HG03432 (cell line): Measurements from ENCODE around the gene TAF9.
A peak's percentile ranks its signal among the peaks of the same experiment; 100 is the strongest.
"Not testable (repeated sequence)": the region's sequence is repeated elsewhere in the genome, so short reads cannot be mapped to it uniquely, and the experiment has no call there.

Experiments used
- ATAC-seq: cut with Tn5 transposase; IDR thresholded peaks from one replicate; pipeline ENCODE4 v1.9.1; 2021; ENCODE audit warnings: mild to moderate bottlenecking, moderate library complexity; ENCODE audit not compliant: unreplicated experiment

Gene TAF9

GRCh38 chr5:69369340-69370121, at the start of gene TAF9, which contains the start of the genes AK6 and RAD17:
TSS of gene TAF9 (minus strand) at chr5:69369520. CDS start at chr5:69365737, 3,783 bp downstream.
TSS of gene AK6 (minus strand) at chr5:69369520. CDS start at chr5:69369490, 30 bp downstream.
TSS of gene RAD17 (plus strand) at chr5:69369818. CDS start at chr5:69372209, 2,391 bp downstream.
- peak; percentile 94 for ATAC-seq

DNA sequence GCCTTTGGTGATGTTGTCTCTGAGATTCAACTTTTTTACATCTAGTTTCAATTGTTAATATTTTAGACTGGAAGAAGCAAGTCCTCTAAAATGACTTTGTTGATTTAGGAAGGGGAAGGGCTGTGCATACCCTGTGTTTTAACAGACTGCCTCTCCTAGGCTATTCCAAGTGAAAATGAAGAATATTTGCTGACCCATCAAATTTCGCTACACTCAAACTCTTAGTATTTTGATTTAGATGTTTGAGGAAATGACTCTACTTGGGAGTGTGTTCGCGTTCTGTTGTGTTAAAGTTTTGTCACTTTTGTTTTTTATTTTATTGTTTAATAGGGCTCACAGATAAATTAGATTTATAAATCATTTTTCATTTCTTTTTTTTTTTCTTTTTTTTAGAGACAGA, 49.2 kb upstream of the TAF9 start:
- no peak for ATAC-seq

DNA sequence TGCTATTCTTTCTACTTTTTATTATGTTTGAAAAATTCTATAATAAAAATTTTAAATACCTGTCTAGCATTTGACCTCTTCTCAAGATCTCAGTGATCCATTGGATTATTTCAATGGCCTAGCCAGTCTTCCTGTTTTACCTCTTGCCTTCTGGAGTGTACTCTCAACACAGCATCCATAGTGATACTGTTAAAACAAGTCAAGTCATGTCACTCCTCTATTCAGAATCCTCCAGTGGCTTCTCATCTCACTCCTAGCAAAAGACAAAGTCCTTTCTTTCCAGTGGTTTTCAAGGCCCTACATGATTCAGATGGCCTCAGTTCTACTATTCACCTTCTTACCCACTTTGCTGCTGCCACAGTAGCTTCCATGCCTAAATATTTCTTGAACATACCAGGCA, 47.4 kb upstream of the TAF9 start:
- ATAC-seq, result no peak

DNA sequence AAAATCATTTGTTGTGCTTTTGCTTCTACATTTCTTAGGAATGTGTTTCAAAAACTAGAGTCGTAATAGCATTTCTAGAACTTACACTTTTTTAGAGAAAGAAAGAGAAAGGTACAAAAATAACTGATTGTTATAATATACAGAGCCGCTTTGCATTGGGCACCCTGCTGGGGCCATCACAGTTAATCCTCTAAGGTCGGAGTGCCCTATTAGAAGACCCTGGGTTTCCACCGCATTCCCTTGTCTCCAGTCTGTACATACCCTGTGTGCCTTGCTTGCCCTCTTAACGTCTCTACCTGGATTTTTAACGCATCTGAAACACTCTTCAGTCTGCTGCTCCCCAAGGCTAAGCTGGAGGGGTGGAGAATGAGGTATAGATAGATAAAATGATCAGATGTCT, 46.9 kb upstream of the TAF9 start:
- no peak for ATAC-seq

GRCh38 chr5:69415584-69415958, 46.3 kb upstream of the TAF9 start:
- ATAC-seq, result no peak

DNA sequence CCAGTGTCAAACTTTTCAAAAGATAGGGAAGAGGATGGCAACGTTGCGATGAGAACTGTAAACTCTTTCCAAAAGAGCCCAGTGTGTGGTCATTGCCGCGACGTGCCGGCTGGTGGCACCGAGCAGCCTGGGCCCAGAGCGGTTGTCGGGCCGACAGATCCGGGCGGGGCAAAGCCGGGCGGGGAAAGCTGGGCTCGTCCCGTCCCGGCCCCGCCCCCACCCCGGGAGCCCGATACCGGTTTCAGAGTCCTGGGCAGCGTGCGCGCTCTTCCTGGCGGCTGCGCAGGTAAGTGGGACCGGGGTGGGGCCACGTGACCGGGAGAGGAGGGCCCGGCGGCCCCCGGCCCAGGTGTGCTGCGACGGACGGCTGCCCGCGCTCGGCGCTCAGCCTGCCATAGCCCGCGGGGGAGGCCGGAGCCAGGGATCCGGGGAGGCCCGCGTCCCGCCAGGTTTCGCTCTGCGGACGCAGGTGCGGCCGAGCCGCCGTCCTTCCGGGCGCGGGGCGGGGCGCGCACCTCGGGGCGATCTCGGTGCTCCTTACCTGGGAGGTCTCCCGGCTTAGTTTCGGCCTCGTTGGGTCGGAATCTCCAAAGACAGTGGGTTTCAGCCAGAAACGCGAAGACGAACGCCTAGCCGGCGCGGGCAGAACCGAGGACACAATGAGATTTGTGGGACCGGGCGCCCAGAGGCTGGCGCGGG, 45.7 kb upstream of the TAF9 start, which contains the start of gene MARVELD2:
Gene MARVELD2, plus strand, starts transcription at position 232 of the 699 bp plus-strand sequence. CDS start 4,270 bp downstream, outside the sequence.
- ATAC-seq, result peak; percentile 81

GRCh38 chr5:69404659-69405330, 35.5 kb upstream of the TAF9 start:
- no peak for ATAC-seq

DNA sequence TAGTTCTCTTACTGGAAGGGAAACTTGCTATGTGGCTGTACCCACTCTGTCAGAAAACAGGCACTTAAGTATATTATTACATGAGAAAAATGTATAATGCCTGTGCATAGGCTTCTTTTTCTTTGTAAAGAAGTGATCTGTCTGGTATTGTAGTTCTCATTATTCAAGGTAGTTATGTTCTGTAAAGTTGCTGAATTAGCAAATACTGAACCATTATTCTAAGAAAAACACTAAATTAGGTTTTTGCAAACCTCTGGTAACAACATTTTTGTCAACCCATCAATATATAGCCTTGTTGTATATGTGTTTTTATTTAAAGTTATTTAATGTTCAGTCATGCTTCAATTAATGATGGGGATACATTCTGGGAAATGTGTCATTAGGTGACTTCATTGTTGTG, 9.1 kb upstream of the TAF9 start:
- ATAC-seq, result no peak

- ATAC-seq, result peak; percentile 79
Observed at GRCh38 chr5:69374911-69375446, 5.7 kb upstream of the TAF9 start.

DNA sequence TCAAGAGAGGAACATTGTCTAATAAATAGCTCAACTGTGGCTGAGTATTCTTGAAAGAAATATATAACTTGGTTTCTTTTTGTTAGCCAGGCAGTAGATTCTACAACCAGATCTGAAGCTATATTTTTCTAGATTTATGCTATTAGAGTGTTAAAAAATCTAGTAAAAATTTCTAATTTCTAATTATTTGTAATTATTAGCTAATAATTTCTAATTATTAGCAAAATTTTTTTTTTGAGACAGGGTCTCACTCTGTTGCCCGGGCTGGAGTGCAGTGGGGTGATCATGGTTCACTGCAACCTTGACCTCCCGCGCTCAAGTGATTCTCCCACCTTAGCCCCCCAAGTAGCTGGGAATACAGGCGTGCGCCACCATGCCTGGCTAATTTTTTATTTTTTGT, 3.1 kb upstream of the TAF9 start:
- ATAC-seq, result no peak

DNA sequence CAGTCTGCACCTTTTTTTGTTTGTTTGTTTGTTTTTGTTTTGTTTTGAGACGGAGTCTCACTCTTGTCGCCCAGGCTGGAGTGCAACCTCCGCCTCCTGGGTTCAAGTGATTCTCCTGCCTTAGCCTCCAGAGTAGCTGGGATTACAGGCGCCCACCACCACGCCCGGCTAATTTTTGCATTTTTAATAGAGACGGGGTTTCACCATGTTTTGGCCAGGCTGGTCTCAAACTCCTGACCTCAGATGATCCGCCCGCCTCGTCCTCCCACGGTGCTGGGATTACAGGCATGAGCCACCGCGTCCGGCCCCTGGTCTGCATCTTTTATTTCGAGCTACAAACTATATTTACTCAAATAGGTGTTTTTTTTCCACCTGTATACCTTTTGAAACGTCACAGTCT, 1.0 kb upstream of the TAF9 start:
- ATAC-seq, result not testable (repeated sequence)

DNA sequence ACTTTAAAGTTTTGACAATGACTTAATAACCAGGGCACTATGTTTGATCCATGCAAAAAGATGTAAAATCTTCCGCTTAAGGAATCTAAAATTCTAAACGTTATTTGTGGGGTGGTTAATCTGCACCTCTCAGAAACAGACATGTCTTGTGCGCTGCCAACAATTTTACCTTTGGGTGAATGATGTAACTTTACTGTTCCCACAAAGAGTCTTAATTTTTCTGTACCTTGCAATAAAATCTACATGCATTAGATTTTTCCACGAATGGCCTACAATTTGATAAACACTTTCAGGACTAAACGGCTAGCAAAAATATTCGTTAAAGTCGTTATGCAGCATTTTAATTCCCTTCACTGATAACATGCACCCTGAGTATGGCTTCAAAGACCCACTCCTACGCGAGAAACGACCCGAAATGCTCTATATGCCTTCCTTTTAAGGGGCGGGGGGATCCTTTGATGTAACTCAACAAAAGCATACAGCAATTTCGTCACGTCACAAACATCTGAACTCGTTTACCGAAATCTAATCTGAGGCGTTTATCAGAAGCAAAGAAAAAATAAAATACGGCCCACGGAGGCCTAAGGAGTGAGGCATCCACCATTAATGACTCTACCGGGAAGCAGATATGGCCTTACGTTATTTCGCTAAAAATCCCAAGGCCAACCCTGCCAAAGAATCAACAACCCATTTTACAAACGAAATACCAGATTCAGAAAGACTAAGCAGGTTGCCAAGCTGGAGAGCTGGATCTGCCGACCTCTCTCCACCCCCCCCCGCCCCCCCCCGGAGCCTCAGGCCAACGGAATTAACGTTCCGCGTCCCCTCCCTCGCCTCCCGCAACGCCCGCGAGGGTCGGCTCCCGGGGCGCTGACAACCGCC, 621 bp downstream of the TAF9 start:
- ATAC-seq, result peak; percentile 31

- no peak for ATAC-seq
Observed at GRCh38 chr5:69367697-69368279, 1.5 kb downstream of the TAF9 start.

DNA sequence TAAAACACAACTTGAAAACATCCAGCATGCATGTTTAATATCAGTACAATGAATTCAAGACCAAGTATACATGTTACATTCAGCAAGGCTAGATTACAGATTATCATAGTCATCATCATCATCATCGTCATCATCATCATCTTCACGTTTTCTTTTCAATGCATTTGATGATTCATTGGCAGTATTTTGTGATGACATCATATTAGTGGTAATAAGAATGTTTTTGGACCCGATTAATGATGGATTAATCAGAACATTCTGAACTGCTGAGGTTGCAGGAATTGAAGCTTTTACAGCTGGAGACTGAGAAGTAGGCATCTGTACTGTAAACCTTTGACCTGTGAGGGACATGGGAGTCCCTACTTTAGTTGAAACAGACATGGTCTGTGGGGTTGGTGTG, 4.5 kb downstream of the TAF9 start:
- ATAC-seq, result no peak

- ATAC-seq, result no peak
Observed at GRCh38 chr5:69364414-69364813, 4.9 kb downstream of the TAF9 start.

DNA sequence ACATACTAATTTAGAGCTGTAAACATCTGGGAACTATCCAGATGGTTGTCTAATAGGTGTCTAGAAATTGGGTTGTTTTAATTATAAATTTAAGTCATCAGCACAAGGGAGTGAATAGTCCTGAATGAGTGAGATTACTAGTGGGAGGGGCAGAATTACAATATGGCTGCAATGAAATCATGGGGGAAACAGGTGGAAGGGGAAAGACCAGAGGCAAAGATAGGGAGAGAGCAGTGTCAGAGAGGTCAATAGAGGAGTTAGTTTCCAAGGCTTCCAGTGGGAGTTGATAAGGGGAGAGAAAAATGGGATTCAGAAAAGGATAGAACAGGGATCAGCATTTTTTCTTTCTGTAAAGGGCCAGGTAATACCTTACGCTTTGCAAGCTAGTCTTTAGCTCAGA, 8.9 kb downstream of the TAF9 start:
- no peak for ATAC-seq

GRCh38 chr5:69359699-69360098, 9.6 kb downstream of the TAF9 start:
- ATAC-seq, result no peak

DNA sequence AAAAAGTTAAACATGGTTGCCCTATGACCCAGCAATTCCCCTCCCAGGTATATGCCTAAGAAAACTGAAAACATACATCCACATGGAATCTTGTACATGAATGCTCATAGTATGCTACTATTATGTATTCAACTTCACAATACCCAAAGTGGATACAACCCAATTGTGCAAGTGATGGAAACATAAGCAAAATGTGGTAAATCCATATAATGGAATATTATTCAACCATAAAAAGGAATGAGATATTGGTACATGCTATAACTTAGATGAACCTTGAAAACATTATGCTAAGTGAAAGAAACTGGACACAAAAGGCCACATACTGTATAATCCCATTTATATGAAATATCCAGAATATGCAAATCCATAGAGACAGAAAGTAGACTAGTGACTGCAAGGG, 18.7 kb downstream of the TAF9 start:
- ATAC-seq, result no peak

- ATAC-seq, result no peak
Observed at GRCh38 chr5:69343083-69343482, 26.2 kb downstream of the TAF9 start.
